Thyroid gland (tissue), 4 donors: Measurements from ENCODE around the gene TP53BP2. TPM values are rescaled to one million over a fixed set of nuclear protein-coding genes. Genes with fewer than 3 reads are reported as not detected.

ENCODE experiments used
- DNase-seq, 2 donors: peaks; one replicate each; pipeline ENCODE4 v3.0.0-alpha.2; 2019
- H3K27ac ChIP-seq, 3 donors: fragments of 200-600 bp; sonication (generic); 1 replicate in 2 of 3; 2 replicates in 1 of 3; pipeline ENCODE4 v1.5.1; 2016 to 2019; ENCODE audit warnings: mild to moderate bottlenecking in 1 of 3, moderate library complexity in 1 of 3
- H3K27me3 ChIP-seq: fragments of 200-600 bp; sonication (generic); one replicate; pipeline ENCODE4 v1.5.1; 2019
- H3K36me3 ChIP-seq, 2 donors: fragments of 200-600 bp; sonication (generic); one replicate each; pipeline ENCODE4 v1.5.1; 2016 to 2019
- H3K4me1 ChIP-seq, 2 donors: fragments of 200-600 bp; sonication (generic); one replicate each; pipeline ENCODE4 v1.5.1; 2017 to 2019
- H3K4me3 ChIP-seq, 3 donors: fragments of 200-600 bp; sonication (generic); replicated peaks in 1 of 3; 1 replicate in 2 of 3; 2 replicates in 1 of 3; pipeline ENCODE4 v1.5.1; 2016; ENCODE audit warnings: mild to moderate bottlenecking in 1 of 3
- H3K9me3 ChIP-seq: fragments of 200-600 bp; sonication (generic); one replicate; pipeline ENCODE4 v1.5.1; 2017
- POLR2A ChIP-seq, 2 donors: fragments of 450-650 bp; IDR thresholded peaks; one replicate each; pipeline ENCODE4 v1.6.1; 2017; ENCODE audit warnings: antibody characterized with exemption in 2 of 2, mild to moderate bottlenecking in 2 of 2, moderate library complexity in 1 of 2
- WGBS, 2 donors: methylation state at CpG; one replicate each; pipeline ENCODE4 v1.1.5; 2017; 5-methylcytosine and 5-hydroxymethylcytosine counted together
- intact Hi-C: fragments of 100-400 bp; cut with DNase I; formaldehyde crosslinking; loops from one replicate; pipeline ENCODE4 v1.15.1; 2023
- total RNA-seq, 4 donors: library from RNA; depleted of rRNA; stranded (reverse); fragments of >200 nt; gene quantifications; one replicate each; pipeline ENCODE4 v1.2.3, GENCODE V29; 2016
- TF ChIP-seq, protein P1 (sequence below), 6 experiments: fragments of 200-600 bp in 3 of 6; fragments of 450-650 bp in 3 of 6; sonication (generic) in 3 of 6; IDR thresholded peaks; one replicate each; pipeline ENCODE4 v1.5.1; 2016 to 2019; ENCODE audit warnings: antibody characterized with exemption in 6 of 6, mild to moderate bottlenecking in 2 of 6, inconsistent platforms in 1 of 6, moderate library complexity in 1 of 6

Gene TP53BP2
- total RNA-seq, 4 donors from 2014 or later = 58.2 to 98.0 (median 76.1) TPM

DNA sequence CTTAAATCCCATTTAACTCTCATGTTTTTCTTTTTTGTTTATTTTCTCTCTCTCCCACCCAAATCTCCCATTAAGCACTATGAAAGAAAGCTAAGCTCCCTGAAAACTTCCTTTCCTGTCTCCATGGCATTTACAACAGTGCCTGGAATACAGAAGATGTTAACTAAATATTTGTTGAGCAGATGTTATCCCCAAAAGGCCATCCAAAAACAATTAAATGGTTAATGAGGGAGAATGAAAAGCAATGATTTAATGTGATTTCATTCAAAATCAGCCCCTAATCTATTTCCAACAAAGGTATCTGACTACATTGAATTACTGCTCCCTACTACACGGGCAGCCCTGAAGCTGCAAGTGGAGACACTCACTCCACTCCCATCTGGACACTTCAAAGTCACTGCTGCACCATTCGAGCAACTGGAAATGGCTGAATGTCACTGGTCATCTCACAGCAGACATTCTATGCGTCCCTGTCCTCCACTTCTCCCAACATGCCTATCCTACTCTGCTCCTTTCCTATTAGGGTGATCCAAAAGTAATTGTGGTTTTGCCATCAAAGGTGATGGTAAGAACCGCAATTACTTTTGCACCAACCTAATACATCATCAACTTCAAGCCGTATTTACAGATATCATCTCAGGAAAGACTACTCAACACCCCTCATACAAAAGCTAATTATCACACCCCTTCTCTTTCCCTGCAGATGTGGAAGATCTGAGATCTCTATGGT lies 7.5 kb downstream of the TP53BP2 start:
- 60 to 80% methylated on average over 5 of the region's 5 CpGs for WGBS, 2 donors
- intact Hi-C loops = no loop called here
- no peaks in the 10 kb centered on the region for H3K9me3 ChIP-seq
- peaks cover 65 to 81% of the 10 kb centered on the region in 2 donors for H3K4me1 ChIP-seq
- no peaks in the 10 kb centered on the region for H3K27me3 ChIP-seq
- TF ChIP-seq, protein P1, sequence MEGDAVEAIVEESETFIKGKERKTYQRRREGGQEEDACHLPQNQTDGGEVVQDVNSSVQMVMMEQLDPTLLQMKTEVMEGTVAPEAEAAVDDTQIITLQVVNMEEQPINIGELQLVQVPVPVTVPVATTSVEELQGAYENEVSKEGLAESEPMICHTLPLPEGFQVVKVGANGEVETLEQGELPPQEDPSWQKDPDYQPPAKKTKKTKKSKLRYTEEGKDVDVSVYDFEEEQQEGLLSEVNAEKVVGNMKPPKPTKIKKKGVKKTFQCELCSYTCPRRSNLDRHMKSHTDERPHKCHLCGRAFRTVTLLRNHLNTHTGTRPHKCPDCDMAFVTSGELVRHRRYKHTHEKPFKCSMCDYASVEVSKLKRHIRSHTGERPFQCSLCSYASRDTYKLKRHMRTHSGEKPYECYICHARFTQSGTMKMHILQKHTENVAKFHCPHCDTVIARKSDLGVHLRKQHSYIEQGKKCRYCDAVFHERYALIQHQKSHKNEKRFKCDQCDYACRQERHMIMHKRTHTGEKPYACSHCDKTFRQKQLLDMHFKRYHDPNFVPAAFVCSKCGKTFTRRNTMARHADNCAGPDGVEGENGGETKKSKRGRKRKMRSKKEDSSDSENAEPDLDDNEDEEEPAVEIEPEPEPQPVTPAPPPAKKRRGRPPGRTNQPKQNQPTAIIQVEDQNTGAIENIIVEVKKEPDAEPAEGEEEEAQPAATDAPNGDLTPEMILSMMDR (IDR thresholded peaks at IDR 0.05) = no peak
- no peak for TF ChIP-seq POLR2A (IDR thresholded peaks at IDR 0.05)
- H3K36me3 ChIP-seq = no peaks in the 10 kb centered on the region
- DNase-seq = no peak
- no peak overlapping the region for H3K4me3 ChIP-seq
- no peak overlapping the region for H3K27ac ChIP-seq

DNA sequence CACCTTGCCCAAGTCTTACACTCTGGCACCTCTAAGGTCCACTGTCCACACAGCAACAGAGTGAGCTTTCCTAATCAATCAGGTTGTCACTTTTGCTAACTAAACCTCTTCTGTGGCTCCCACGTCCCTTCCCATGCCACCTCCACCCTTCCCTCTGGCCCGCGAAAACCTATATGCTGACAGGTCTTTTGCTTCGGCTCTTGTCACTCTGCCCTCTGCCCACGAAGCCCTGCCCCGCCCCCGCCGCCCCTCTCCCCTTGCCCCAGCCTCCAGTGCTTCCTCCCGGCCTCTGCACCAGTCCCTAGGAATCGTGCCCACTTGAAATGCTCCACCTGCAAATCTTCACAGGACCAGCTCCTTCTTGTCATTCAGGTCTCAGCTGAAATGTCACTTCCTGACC lies 8.1 kb downstream of the TP53BP2 start:
- Histone ChIP-seq H3K4me1 (peaks cover 65 to 83% of the 10 kb centered on the region in 2 donors), H3K36me3 (no peaks in the 10 kb centered on the region), H3K9me3 (no peaks in the 10 kb centered on the region), H3K27me3 (no peaks in the 10 kb centered on the region), H3K4me3 (no peak overlapping the region), H3K27ac (no peak overlapping the region)
- intact Hi-C loops = no loop called here
- DNase-seq = no peak
- TF ChIP-seq, protein P1 (IDR thresholded peaks at IDR 0.05) = no peak
- TF ChIP-seq POLR2A (IDR thresholded peaks at IDR 0.05) = no peak
- 57 to 61% methylated on average over 10 of the region's 10 CpGs for WGBS, 2 donors

DNA sequence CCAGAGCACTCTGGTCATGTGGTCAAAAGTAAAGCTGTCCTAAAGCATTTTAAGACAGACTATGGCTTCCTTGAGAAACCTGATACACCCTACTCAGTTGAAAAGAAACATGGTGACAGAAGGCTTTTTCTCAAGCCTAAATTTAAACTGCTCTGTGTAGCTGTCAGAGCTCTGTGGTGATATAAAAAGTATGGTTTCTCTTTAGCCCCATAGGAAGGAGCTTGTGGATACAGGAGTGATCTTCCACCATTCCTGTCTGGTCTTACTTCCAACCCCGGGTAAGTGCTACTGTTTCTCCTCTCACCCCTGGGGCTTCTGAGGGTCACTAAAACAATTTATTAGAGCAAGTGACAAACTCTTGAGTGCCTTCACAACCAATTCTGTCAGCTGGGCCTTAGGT lies 8.5 kb downstream of the TP53BP2 start:
- Histone ChIP-seq H3K4me1 (peaks cover 65 to 85% of the 10 kb centered on the region in 2 donors), H3K36me3 (no peaks in the 10 kb centered on the region), H3K4me3 (no peak overlapping the region), H3K27me3 (no peaks in the 10 kb centered on the region), H3K9me3 (no peaks in the 10 kb centered on the region), H3K27ac (peak overlapping the region in 1 of 3 donors; percentile 4)
- TF ChIP-seq, protein P1 (IDR thresholded peaks at IDR 0.05) = no peak
- no peak for TF ChIP-seq POLR2A (IDR thresholded peaks at IDR 0.05)
- DNase-seq = no peak
- 46 to 57% methylated on average over 1 of the region's 1 CpG for WGBS, 2 donors
- intact Hi-C loops = no loop called here

DNA sequence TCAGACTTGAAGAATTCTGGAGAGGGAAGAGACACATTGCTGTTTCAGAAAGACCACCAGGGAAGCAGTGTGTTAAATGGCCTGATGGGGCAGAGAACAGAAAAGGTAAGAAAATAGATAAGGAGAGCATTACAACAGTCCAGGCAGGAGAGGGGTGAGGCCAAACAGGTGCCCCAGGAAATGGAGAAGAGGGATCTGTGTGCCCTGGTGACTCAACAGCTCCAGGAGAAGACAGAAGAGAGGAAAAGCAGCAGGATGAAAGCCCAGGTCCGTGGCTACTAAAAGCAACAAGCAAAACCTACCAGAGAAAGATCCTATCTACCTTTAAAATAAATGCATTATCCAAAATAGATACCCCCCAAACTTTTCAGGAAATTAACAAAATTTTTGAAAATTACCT lies 9.2 kb downstream of the TP53BP2 start:
- intact Hi-C loops = no loop called here
- no peak for DNase-seq
- 72 to 75% methylated on average over 1 of the region's 1 CpG for WGBS, 2 donors
- no peak overlapping the region for H3K4me3 ChIP-seq
- no peaks in the 10 kb centered on the region for H3K27me3 ChIP-seq
- no peaks in the 10 kb centered on the region for H3K36me3 ChIP-seq
- H3K4me1 ChIP-seq = peaks cover 67 to 85% of the 10 kb centered on the region in 2 donors
- no peaks in the 10 kb centered on the region for H3K9me3 ChIP-seq
- TF ChIP-seq, protein P1 (IDR thresholded peaks at IDR 0.05) = no peak
- TF ChIP-seq POLR2A (IDR thresholded peaks at IDR 0.05) = no peak
- peak overlapping the region in 1 of 3 donors; percentile 13 for H3K27ac ChIP-seq

DNA sequence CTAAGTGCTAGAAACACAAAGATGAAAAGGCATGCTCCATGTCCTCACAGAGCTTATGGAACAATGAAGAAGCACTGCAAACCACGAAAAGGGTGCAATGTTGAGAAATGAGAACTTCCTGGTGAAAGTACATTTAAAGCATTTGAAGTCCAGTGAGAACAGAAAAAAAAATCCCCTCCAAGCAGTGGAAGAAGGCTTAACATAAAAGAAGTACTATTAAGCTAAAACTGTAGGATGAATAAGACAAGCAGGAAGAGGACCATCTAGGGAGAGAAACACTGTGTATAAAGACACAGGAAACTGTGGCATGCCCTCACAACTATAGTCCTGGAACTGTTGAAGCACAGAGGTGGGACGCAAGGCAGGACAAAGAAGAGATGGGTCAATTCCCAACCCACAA lies 10.0 kb downstream of the TP53BP2 start:
- H3K4me1 ChIP-seq = peaks cover 63 to 77% of the 10 kb centered on the region in 2 donors
- intact Hi-C loops = no loop called here
- no peaks in the 10 kb centered on the region for H3K27me3 ChIP-seq
- no peak for DNase-seq
- H3K27ac ChIP-seq = no peak overlapping the region
- no peak overlapping the region for H3K4me3 ChIP-seq
- H3K9me3 ChIP-seq = no peaks in the 10 kb centered on the region
- WGBS, 2 donors = 66 to 72% methylated on average over 2 of the region's 2 CpGs
- TF ChIP-seq, protein P1 (IDR thresholded peaks at IDR 0.05) = no peak
- no peak for TF ChIP-seq POLR2A (IDR thresholded peaks at IDR 0.05)
- H3K36me3 ChIP-seq = no peaks in the 10 kb centered on the region
